ENCODE measurements around the gene ACTL6B.

DNA sequence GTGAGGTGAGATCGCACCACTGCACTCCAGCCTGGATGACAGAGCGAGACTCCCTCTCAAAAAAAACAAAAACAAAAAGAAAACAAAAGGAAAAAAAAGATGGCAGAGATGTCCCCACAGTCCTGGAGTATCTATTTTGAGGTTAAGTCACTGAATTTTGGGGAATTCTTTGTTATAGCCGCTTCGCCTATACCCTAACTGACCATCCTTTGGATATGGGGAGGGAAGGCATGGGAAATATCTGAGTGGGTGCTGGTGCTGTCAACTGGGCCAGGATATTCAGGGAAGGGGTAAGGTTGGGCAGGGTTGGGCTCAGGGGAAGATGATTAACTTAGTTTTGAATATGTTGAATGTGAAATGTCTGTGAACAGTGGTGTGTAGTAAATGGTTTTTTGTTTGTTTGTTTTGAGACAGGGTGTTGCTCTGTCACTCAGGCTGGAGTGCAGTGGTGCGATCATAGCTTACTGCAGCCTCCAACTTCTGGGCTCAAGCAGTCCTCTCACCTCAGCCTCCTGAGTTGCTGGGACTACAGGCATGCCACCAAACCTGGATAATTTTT is 9.0 kb upstream of the ACTL6B start:
- TF ChIP-seq CTCF (IDR thresholded peaks at IDR 0.05), result no peak
- no peak for TF ChIP-seq EZH2phosphoT487 (IDR thresholded peaks at IDR 0.05)
- no peak for TF ChIP-seq EZH2 (IDR thresholded peaks at IDR 0.05)

All from neural progenitor cell (in vitro differentiated cells).